Fibroblast of lung (primary cell): ENCODE measurements around the gene KRT38.

ENCODE experiments used
- CTCF ChIP-seq, 2 donors: IDR thresholded peaks in 1 of 2; conservative IDR thresholded peaks in 1 of 2; 1 replicate in 1 of 2; 2 replicates in 1 of 2; pipeline ENCODE4 v1.5.1; 2011 to 2012; ENCODE audit warnings: low read length in 2 of 2, control low read depth in 1 of 2, inconsistent platforms in 1 of 2, low read depth in 1 of 2, mild to moderate bottlenecking in 1 of 2
- EZH2 ChIP-seq: IDR thresholded peaks from 2 replicates; pipeline ENCODE4 v1.5.1; 2012; ENCODE audit warnings: low read length, control low read depth, mild to moderate bottlenecking; ENCODE audit errors: missing control alignments

GRCh38 chr17:41455236-41455635, 14.5 kb upstream of the KRT38 start:
- TF ChIP-seq CTCF (conservative IDR thresholded peaks at IDR 0.05 in 1 of 2, IDR thresholded peaks at IDR 0.05 in 1 of 2; ENCODE audit: low read depth in 1 of 2, low read length in 2 of 2): no peak
- TF ChIP-seq EZH2: no peak
